NT2/D1 (cell line): ENCODE measurements around the gene HOXD3.

Source experiments
- DNase-seq: peaks from one replicate; pipeline ENCODE4 v3.0.0-alpha.2; 2011; ENCODE audit warnings: low read depth, low spot score
- H3K27me3 ChIP-seq: 2 replicates; pipeline ENCODE4 v1.6.0; 2011; ENCODE audit warnings: mild to moderate bottlenecking; ENCODE audit not compliant: insufficient read length, insufficient read depth
- H3K36me3 ChIP-seq: 2 replicates; pipeline ENCODE4 v1.6.1; 2011; ENCODE audit warnings: mild to moderate bottlenecking, low read length, mixed read lengths; ENCODE audit not compliant: insufficient read depth, insufficient read length
- H3K4me1 ChIP-seq: 2 replicates; pipeline ENCODE4 v1.5.1; 2011; ENCODE audit not compliant: insufficient read depth, insufficient read length
- H3K4me3 ChIP-seq: 2 replicates; pipeline ENCODE4 v1.5.1; 2011; ENCODE audit warnings: low read depth; ENCODE audit not compliant: insufficient read length
- H3K9ac ChIP-seq: 2 replicates; pipeline ENCODE4 v1.6.0; 2011; ENCODE audit warnings: low read depth; ENCODE audit not compliant: insufficient read length
- H3K9me3 ChIP-seq: 2 replicates; pipeline ENCODE4 v1.5.1; 2011; ENCODE audit warnings: mild to moderate bottlenecking, low read length; ENCODE audit not compliant: insufficient read depth
- SUZ12 ChIP-seq: IDR thresholded peaks from 2 replicates; pipeline ENCODE4 v1.6.1; 2011; ENCODE audit not compliant: insufficient read length, insufficient read depth; ENCODE audit errors: extremely low read depth
- YY1 ChIP-seq: IDR thresholded peaks from 2 replicates; pipeline ENCODE4 v1.6.1; 2011; ENCODE audit not compliant: insufficient read length, insufficient read depth
- ZNF274 ChIP-seq: IDR thresholded peaks from 2 replicates; pipeline ENCODE4 v1.6.1; 2011; ENCODE audit warnings: mild to moderate bottlenecking, low read depth, low read length

The HOXD3 gene

DNA sequence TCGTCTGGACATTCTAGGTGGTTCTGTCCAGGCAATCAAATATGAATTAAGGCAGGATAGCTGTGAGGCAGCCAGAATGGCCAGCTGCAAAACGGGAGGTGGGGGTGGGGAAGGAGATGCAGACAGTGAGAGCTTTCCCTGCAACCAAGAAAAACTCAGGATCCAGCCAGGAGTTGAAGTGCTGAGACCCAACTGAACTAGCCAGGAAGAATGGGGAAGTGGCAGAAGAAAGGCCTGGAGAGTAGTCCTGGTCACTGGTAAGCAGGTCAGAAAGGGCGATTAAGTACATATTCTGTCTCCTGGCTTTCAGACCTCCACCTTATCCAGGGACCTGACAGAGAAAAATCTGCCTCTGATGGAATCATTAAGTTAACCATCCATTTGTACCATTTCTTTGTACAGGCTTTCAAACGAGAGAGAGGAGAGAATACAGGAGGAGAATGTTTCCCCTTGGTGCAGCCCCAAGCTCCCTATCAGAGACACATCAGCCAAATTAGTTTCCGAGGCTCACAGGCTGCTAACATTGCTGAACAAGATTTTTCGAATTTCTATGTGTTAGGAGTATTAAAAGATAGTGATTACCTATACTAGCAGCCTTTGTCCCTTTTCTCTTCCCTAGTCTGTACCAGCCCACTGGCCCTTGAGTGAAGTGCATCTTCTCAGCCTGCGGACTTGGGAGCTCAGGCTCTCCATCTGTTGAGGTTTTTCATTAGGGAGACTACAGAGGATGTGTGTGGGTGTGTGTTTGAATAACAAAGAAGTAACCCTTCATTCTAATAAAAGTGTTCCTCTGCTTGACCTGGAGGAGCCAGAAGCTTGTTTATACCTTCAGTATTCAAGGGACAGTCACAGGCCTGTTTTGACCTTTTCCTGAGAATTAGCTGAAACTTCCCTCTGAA is 18.9 kb downstream of the HOXD3 start:
- Histone ChIP-seq H3K4me1 (peaks cover 8% of the 10 kb centered on the region), H3K9me3 (no peaks in the 10 kb centered on the region), H3K27me3 (peaks cover 100% of the 10 kb centered on the region), H3K9ac (no peak overlapping the region), H3K36me3 (no peaks in the 10 kb centered on the region), H3K4me3 (no peak overlapping the region)
- no peak for DNase-seq
- TF ChIP-seq YY1, result no peak
- TF ChIP-seq ZNF274, result no peak
- TF ChIP-seq SUZ12, result no peak

DNA sequence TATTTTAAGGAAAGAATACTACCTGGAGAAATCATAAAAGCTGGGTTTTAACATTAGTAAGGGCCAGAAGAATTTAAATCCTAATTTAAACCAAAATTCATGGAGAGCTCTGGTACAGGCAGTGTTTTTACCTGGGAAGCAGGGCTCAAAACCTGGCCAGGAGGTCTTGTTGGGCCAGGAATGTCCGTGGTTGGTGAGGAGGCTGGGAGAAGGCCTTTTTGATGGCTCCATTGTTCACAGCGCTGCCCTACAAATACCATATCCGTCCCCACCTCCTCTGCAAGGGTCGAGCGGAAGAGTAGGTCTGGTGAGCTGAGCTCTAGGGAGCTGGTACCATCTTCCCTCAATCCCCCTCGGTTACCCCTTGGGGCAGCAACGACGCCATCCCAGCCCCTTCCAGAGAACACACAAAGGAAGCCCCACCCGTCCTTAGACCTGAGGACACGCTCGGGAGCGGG is 20.5 kb downstream of the HOXD3 start:
- H3K36me3 ChIP-seq, result no peaks in the 10 kb centered on the region
- H3K9me3 ChIP-seq, result no peaks in the 10 kb centered on the region
- peaks cover 8% of the 10 kb centered on the region for H3K4me1 ChIP-seq
- H3K27me3 ChIP-seq, result peaks cover 100% of the 10 kb centered on the region
- peak overlapping the region; percentile 41 for H3K4me3 ChIP-seq
- no peak for DNase-seq
- TF ChIP-seq ZNF274 (no peak), YY1 (no peak), SUZ12 (no peak)
- H3K9ac ChIP-seq, result peak overlapping the region; percentile 62

DNA sequence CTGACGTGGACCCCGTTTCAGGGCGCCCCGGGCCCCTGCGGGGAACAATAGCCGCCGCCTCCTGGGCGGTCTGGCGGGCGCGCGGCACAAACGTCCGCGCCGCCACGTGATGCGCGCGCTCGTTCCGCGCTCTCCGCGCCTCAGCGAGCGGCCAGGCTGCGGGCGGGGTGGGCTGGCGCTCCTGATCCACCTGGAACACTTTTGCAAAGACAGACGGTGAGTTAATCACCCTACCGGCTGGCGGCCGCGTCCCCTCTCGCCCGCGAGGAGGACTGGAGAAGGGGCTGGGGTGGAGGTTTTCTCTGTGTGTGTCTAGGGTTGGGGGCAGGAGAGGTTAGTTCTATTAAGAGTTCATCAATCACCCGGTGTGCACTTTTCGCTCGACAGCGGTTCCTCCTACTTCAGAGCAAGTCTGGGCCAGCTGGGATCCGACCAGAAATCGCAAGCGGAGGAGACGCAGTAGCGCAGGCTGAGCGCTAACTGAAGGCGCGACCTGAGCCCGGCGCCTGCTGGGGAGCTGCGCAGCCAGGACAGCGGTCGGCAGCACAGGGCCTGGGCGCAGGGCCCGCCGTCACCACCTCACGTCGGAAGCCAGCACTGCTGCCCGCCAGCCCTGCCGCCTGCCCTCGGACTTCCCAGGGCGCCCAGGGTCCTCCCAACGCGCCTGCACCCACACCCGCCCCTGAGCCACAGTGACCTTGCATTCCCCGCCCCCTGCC is 21.1 kb downstream of the HOXD3 start:
- Histone ChIP-seq H3K9ac (peak overlapping the region; percentile 62), H3K9me3 (no peaks in the 10 kb centered on the region), H3K4me3 (peak overlapping the region; percentile 41), H3K36me3 (no peaks in the 10 kb centered on the region), H3K4me1 (peaks cover 8% of the 10 kb centered on the region), H3K27me3 (peaks cover 100% of the 10 kb centered on the region)
- no peak for TF ChIP-seq ZNF274
- TF ChIP-seq SUZ12, result peak; percentile 86
- DNase-seq, result no peak

DNA sequence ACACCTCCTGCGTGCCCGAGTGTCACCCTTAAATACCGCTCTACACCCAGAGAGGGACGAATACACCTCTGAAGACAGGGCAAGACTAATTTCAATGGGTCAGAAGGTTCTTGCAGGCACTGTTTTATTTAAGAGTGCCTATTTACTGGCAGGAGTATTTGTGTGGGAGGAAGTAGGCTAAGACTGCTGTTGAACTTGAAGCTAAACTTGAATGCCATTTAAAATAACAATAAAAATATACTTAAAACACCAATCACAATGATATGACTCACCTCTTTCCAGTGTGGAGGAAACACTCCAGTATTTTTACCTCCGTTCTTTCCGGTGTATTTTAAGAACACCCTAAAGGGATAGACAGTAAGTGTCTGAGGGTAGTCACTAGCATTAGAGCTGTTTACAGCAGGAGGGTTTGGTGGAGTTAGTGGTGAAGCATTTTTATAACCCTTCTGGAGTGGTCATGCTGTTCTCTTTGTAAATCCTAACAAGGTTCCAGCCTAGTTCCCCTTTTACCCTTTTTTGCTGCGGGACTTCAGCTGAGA is 21.7 kb downstream of the HOXD3 start:
- TF ChIP-seq ZNF274 (no peak), SUZ12 (peak; percentile 69), YY1 (no peak)
- no peak overlapping the region for H3K4me3 ChIP-seq
- no peaks in the 10 kb centered on the region for H3K9me3 ChIP-seq
- no peak for DNase-seq
- peak overlapping the region; percentile 62 for H3K9ac ChIP-seq
- H3K36me3 ChIP-seq, result no peaks in the 10 kb centered on the region
- peaks cover 8% of the 10 kb centered on the region for H3K4me1 ChIP-seq
- H3K27me3 ChIP-seq, result peaks cover 100% of the 10 kb centered on the region

DNA sequence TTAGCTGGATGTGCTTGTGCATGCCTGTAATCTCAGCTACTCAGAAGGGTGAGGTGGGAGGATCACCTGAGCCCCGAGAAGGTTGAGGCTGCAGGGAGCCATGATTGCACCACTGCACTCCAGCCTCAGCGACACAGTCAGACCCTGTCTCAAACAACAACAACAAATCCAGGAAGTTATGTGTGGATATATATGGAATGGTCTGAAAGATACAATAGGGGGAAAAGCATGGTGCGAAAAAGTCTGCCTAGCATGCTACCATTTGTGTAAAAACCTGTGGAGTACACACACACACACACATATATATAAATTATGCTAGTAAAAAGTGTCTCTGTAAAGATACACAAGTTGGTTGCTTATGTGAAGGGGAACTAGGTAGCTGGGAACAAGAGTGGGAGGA is 24.4 kb downstream of the HOXD3 start:
- no peaks in the 10 kb centered on the region for H3K4me1 ChIP-seq
- DNase-seq, result no peak
- no peak overlapping the region for H3K4me3 ChIP-seq
- H3K9ac ChIP-seq, result no peak overlapping the region
- no peaks in the 10 kb centered on the region for H3K9me3 ChIP-seq
- no peaks in the 10 kb centered on the region for H3K36me3 ChIP-seq
- TF ChIP-seq ZNF274 (no peak), SUZ12 (no peak), YY1 (no peak)
- peaks cover 98% of the 10 kb centered on the region for H3K27me3 ChIP-seq

DNA sequence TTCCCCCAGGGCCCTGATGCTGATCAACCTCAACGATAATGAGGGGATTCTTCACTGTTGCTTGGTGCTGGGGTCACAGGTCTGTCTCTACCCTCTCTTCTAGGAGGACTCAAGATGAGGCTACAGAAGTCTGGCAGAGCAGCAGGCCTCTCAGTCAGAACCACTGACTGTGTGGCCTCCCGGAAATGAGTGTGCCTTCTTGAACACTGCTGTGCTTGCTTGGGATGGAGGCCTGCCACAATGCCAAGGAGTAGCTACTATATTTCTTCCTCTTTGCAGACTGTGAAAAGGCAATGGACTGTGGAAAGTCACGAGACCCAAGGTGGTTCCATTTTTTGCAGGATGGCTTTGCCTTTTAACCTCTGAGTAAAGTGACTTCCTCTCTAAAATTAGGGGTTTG is 25.6 kb downstream of the HOXD3 start:
- peaks cover 98% of the 10 kb centered on the region for H3K27me3 ChIP-seq
- DNase-seq, result no peak
- no peak overlapping the region for H3K4me3 ChIP-seq
- no peaks in the 10 kb centered on the region for H3K36me3 ChIP-seq
- no peaks in the 10 kb centered on the region for H3K9me3 ChIP-seq
- peaks cover 2% of the 10 kb centered on the region for H3K4me1 ChIP-seq
- no peak overlapping the region for H3K9ac ChIP-seq
- no peak for TF ChIP-seq YY1

DNA sequence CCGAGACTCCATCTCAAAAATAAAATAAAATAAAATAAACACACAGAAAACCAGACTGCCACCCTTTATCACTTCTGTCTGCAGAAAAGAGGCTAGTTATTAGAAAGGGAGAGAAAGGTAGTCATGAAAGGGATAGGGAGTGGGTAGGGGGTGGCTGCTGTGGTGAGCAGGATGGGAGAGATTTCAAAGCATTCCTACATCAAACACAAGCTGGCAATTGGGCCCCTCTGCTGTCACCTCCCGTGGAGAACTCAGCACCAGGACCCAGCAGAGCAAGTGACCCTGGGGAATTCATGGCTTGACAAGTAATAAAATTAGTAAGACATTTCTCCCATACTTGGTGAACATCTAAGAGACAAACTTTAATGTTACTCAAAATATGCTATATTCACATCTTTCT is 27.6 kb downstream of the HOXD3 start:
- no peaks in the 10 kb centered on the region for H3K9me3 ChIP-seq
- peaks cover 98% of the 10 kb centered on the region for H3K27me3 ChIP-seq
- no peak overlapping the region for H3K4me3 ChIP-seq
- TF ChIP-seq ZNF274 (no peak), SUZ12 (no peak), YY1 (no peak)
- no peak for DNase-seq
- no peak overlapping the region for H3K9ac ChIP-seq
- H3K4me1 ChIP-seq, result peaks cover 6% of the 10 kb centered on the region
- H3K36me3 ChIP-seq, result no peaks in the 10 kb centered on the region
